ENCODE measurements around the gene PDE3B. TPM values are rescaled to one million over a fixed set of nuclear protein-coding genes. Genes with fewer than 3 reads are reported as not detected.
"Not testable (repeated sequence)": the region's sequence is repeated elsewhere in the genome, so short reads cannot be mapped to it uniquely, and the experiment has no call there.

PDE3B gene
- total RNA-seq, 1 donor from 2014 or later = 0.17 TPM

- DNase-seq = no peak
Measured at GRCh38 chr11:14750911-14751310, 107.3 kb downstream of the PDE3B start.

GRCh38 chr11:14751975-14752407, 108.4 kb downstream of the PDE3B start:
- DNase-seq = no peak

GRCh38 chr11:14755140-14755539, 111.5 kb downstream of the PDE3B start:
- DNase-seq = no peak

- DNase-seq = no peak
Measured at GRCh38 chr11:14756349-14756748, 112.7 kb downstream of the PDE3B start.

GRCh38 chr11:14759300-14760012, 115.9 kb downstream of the PDE3B start:
- DNase-seq = not testable (repeated sequence)

- DNase-seq = no peak
Measured at GRCh38 chr11:14764179-14764578, 120.6 kb downstream of the PDE3B start.

- no peak for DNase-seq
Measured at GRCh38 chr11:14764579-14765527, 121.2 kb downstream of the PDE3B start.

GRCh38 chr11:14766585-14766984, 123.0 kb downstream of the PDE3B start:
- no peak for DNase-seq

GRCh38 chr11:14768526-14769188, 125.1 kb downstream of the PDE3B start:
- DNase-seq = no peak

- no peak for DNase-seq
Measured at GRCh38 chr11:14773755-14774154, 130.2 kb downstream of the PDE3B start.

- DNase-seq = no peak
Measured at GRCh38 chr11:14774721-14775120, 131.1 kb downstream of the PDE3B start.

- no peak for DNase-seq
Measured at GRCh38 chr11:14775897-14776296, 132.3 kb downstream of the PDE3B start.

- DNase-seq = not testable (repeated sequence)
Measured at GRCh38 chr11:14778460-14778859, 134.9 kb downstream of the PDE3B start.

GRCh38 chr11:14783788-14784187, 140.2 kb downstream of the PDE3B start:
- DNase-seq = no peak

GRCh38 chr11:14784230-14784629, 140.6 kb downstream of the PDE3B start:
- no peak for DNase-seq

GRCh38 chr11:14789879-14790484, 146.4 kb downstream of the PDE3B start:
- peak; percentile 49 for DNase-seq

- DNase-seq = no peak
Measured at GRCh38 chr11:14793546-14793945, 149.9 kb downstream of the PDE3B start.

GRCh38 chr11:14796028-14796427, 152.4 kb downstream of the PDE3B start:
- not testable (repeated sequence) for DNase-seq

GRCh38 chr11:14803846-14804245, 160.2 kb downstream of the PDE3B start:
- no peak for DNase-seq

- DNase-seq = no peak
Measured at GRCh38 chr11:14809466-14809865, 165.9 kb downstream of the PDE3B start.

GRCh38 chr11:14812757-14813156, 169.2 kb downstream of the PDE3B start:
- no peak for DNase-seq

- DNase-seq = no peak
Measured at GRCh38 chr11:14813516-14813915, 169.9 kb downstream of the PDE3B start.

- DNase-seq = no peak
Measured at GRCh38 chr11:14818779-14819178, 175.2 kb downstream of the PDE3B start.

Measured in dermis blood vessel endothelial cell (primary cell).